ENCODE measurements around the gene KIAA1549.

Gene KIAA1549

DNA sequence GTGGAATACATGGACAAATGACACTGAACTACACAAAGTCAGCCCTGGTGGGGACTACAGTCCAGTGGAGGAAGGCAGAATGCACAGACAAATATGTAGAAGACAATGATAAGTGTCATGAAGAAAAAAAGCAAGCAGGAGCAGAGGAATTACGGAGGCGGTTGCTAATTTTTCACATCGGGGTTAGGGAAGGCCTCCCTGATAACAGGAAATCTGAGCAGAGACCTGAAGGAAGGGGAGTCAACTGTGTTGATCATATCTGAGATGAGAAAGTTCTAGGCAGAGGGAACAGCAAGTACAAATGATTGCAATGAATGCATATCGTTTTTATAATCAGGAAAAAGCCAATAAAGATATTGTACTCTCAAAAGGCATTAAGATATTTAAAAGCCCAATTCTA, 14.0 kb downstream of the KIAA1549 start:
- Histone ChIP-seq H3K9ac (ENCODE audit: low read length) (no peak overlapping the region), H3K4me2 (ENCODE audit: low read length, poor library complexity, severe bottlenecking) (no peak overlapping the region), H3K4me1 (ENCODE audit: control insufficient read depth, insufficient read depth, low read depth, low read length) (peaks cover 6% of the 10 kb centered on the region), H3K27me3 (ENCODE audit: control insufficient read depth in 1 of 2, insufficient read depth in 1 of 2, low read length in 2 of 2) (no peaks in the 10 kb centered on the region), H3K27ac (ENCODE audit: low read length, poor library complexity, severe bottlenecking) (no peak overlapping the region), H2BK15ac (ENCODE audit: low read depth, poor library complexity, severe bottlenecking) (no peak overlapping the region), H2BK120ac (ENCODE audit: low read depth, low read length) (no peak overlapping the region), H3K4ac (ENCODE audit: low read depth in 1 of 2, low read length in 2 of 2) (no peak overlapping the region), H2AFZ (ENCODE audit: low read depth, low read length) (no peak overlapping the region), H3K36me3 (ENCODE audit: control insufficient read depth in 1 of 2, insufficient read depth in 2 of 2, low read depth in 1 of 2, low read length in 2 of 2) (no peaks in the 10 kb centered on the region), H2AK5ac (ENCODE audit: low read length, severe bottlenecking) (no peak overlapping the region), H2BK5ac (ENCODE audit: low read depth, low read length, poor library complexity, severe bottlenecking) (no peak overlapping the region), H2BK12ac (ENCODE audit: low read length in 2 of 2) (no peak overlapping the region), H3K18ac (ENCODE audit: low read depth in 1 of 2, low read length in 2 of 2) (no peak overlapping the region), H3K9me3 (ENCODE audit: control insufficient read depth, low read length) (no peaks in the 10 kb centered on the region), H3K23ac (ENCODE audit: low read length in 2 of 2) (no peak overlapping the region), H3K79me1 (replicated peaks; ENCODE audit: low read length, poor library complexity, severe bottlenecking) (peaks cover 45% of the 10 kb centered on the region), H4K91ac (ENCODE audit: low read length) (no peak overlapping the region), H4K8ac (ENCODE audit: low read length) (no peak overlapping the region), H3K4me3 (ENCODE audit: insufficient read depth in 1 of 2, low read depth in 1 of 2, low read length in 2 of 2) (no peak overlapping the region), H3K14ac (ENCODE audit: low read length in 2 of 2) (no peak overlapping the region)
- no peak for DNase-seq
- WGBS = 79% methylated on average over 3 of the region's 4 CpGs

DNA sequence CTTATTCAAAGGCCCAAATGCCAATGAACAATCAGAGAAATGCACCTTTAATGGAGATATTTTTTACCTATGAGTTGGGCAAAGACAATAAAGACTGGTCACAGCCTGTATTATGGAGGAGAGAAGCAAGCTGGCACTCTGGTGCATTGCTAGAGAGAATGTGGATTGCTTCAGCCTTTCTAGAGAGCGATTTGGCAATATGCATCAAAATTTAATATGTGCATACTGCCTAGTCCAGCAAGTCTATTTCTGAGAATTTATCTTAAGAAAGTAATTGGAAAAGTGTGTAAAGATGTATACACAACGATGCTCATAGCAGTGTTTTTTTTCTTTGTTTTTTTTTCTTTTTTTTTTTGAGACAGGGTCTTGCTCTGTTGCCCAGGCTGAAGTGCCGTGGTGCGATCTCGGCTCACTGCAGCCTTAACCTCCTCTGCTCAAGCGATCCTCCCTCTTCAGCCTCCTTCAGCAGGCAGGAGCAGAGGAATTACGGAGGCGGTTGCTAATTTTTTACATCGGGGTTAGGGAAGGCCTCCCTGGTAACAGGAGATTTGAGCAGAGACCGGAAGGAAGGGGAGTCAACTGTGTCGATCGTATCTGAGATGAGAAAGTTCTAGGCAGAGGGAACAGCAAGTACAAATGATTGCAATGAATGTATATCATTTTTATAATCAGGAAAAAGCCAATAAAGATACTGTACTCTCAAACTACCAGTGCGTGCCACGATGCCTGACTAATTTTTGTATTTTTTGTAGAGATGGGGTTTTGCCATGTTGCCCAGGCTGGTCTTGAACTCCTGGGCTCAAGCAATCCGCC, 16.4 kb downstream of the KIAA1549 start:
- Histone ChIP-seq H2BK15ac (ENCODE audit: low read depth, poor library complexity, severe bottlenecking) (no peak overlapping the region), H3K4me3 (ENCODE audit: insufficient read depth in 1 of 2, low read depth in 1 of 2, low read length in 2 of 2) (no peak overlapping the region), H2AFZ (ENCODE audit: low read depth, low read length) (no peak overlapping the region), H3K27ac (ENCODE audit: low read length, poor library complexity, severe bottlenecking) (no peak overlapping the region), H3K18ac (ENCODE audit: low read depth in 1 of 2, low read length in 2 of 2) (no peak overlapping the region), H3K4me2 (ENCODE audit: low read length, poor library complexity, severe bottlenecking) (no peak overlapping the region), H3K36me3 (ENCODE audit: control insufficient read depth in 1 of 2, insufficient read depth in 2 of 2, low read depth in 1 of 2, low read length in 2 of 2) (no peaks in the 10 kb centered on the region), H2BK120ac (ENCODE audit: low read depth, low read length) (no peak overlapping the region), H4K8ac (ENCODE audit: low read length) (no peak overlapping the region), H3K27me3 (ENCODE audit: control insufficient read depth in 1 of 2, insufficient read depth in 1 of 2, low read length in 2 of 2) (no peaks in the 10 kb centered on the region), H3K9me3 (ENCODE audit: control insufficient read depth, low read length) (no peaks in the 10 kb centered on the region), H3K4me1 (ENCODE audit: control insufficient read depth, insufficient read depth, low read depth, low read length) (peaks cover 6% of the 10 kb centered on the region), H2BK5ac (ENCODE audit: low read depth, low read length, poor library complexity, severe bottlenecking) (no peak overlapping the region), H2BK12ac (ENCODE audit: low read length in 2 of 2) (no peak overlapping the region), H3K79me1 (replicated peaks; ENCODE audit: low read length, poor library complexity, severe bottlenecking) (peaks cover 34% of the 10 kb centered on the region), H3K14ac (ENCODE audit: low read length in 2 of 2) (no peak overlapping the region), H3K23ac (ENCODE audit: low read length in 2 of 2) (no peak overlapping the region), H3K4ac (ENCODE audit: low read depth in 1 of 2, low read length in 2 of 2) (no peak overlapping the region), H2AK5ac (ENCODE audit: low read length, severe bottlenecking) (no peak overlapping the region), H4K91ac (ENCODE audit: low read length) (no peak overlapping the region), H3K9ac (ENCODE audit: low read length) (no peak overlapping the region)
- WGBS = 95% methylated on average over 12 of the region's 15 CpGs
- no peak for DNase-seq

DNA sequence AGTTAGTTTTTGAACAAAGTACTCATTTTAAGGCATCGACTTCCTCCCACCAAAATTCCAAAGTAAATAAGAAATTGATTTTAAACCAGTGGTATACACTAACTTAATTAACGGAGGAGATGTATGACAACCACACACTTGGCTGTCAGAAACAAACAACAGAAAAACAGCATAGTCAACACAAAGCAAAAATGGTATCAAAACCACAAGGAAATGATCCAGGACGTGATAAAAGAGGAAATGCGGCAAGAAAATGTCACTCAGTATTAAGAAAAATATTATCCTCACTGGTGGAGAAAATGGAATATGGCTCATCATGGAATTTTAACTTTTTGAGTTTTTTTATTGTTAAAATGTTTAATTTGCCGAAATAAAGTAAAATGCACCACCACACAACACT, 17.5 kb downstream of the KIAA1549 start:
- no peak overlapping the region for H2BK120ac ChIP-seq (ENCODE audit: low read depth, low read length)
- no peak overlapping the region for H3K4me2 ChIP-seq (ENCODE audit: low read length, poor library complexity, severe bottlenecking)
- peaks cover 6% of the 10 kb centered on the region for H3K4me1 ChIP-seq (ENCODE audit: control insufficient read depth, insufficient read depth, low read depth, low read length)
- no peak overlapping the region for H4K8ac ChIP-seq (ENCODE audit: low read length)
- H3K14ac ChIP-seq (ENCODE audit: low read length in 2 of 2) = no peak overlapping the region
- no peak for DNase-seq
- peaks cover 36% of the 10 kb centered on the region for H3K79me1 ChIP-seq (replicated peaks; ENCODE audit: low read length, poor library complexity, severe bottlenecking)
- no peak overlapping the region for H2AFZ ChIP-seq (ENCODE audit: low read depth, low read length)
- H3K9ac ChIP-seq (ENCODE audit: low read length) = no peak overlapping the region
- no peak overlapping the region for H3K4ac ChIP-seq (ENCODE audit: low read depth in 1 of 2, low read length in 2 of 2)
- H3K18ac ChIP-seq (ENCODE audit: low read depth in 1 of 2, low read length in 2 of 2) = no peak overlapping the region
- H2AK5ac ChIP-seq (ENCODE audit: low read length, severe bottlenecking) = no peak overlapping the region
- H2BK12ac ChIP-seq (ENCODE audit: low read length in 2 of 2) = no peak overlapping the region
- no peaks in the 10 kb centered on the region for H3K27me3 ChIP-seq (ENCODE audit: control insufficient read depth in 1 of 2, insufficient read depth in 1 of 2, low read length in 2 of 2)
- no peaks in the 10 kb centered on the region for H3K9me3 ChIP-seq (ENCODE audit: control insufficient read depth, low read length)
- no peak overlapping the region for H3K4me3 ChIP-seq (ENCODE audit: insufficient read depth in 1 of 2, low read depth in 1 of 2, low read length in 2 of 2)
- no peak overlapping the region for H2BK15ac ChIP-seq (ENCODE audit: low read depth, poor library complexity, severe bottlenecking)
- no peak overlapping the region for H4K91ac ChIP-seq (ENCODE audit: low read length)
- H3K27ac ChIP-seq (ENCODE audit: low read length, poor library complexity, severe bottlenecking) = no peak overlapping the region
- no peak overlapping the region for H2BK5ac ChIP-seq (ENCODE audit: low read depth, low read length, poor library complexity, severe bottlenecking)
- no peaks in the 10 kb centered on the region for H3K36me3 ChIP-seq (ENCODE audit: control insufficient read depth in 1 of 2, insufficient read depth in 2 of 2, low read depth in 1 of 2, low read length in 2 of 2)
- 83% methylated on average over 2 of the region's 5 CpGs for WGBS
- H3K23ac ChIP-seq (ENCODE audit: low read length in 2 of 2) = no peak overlapping the region

DNA sequence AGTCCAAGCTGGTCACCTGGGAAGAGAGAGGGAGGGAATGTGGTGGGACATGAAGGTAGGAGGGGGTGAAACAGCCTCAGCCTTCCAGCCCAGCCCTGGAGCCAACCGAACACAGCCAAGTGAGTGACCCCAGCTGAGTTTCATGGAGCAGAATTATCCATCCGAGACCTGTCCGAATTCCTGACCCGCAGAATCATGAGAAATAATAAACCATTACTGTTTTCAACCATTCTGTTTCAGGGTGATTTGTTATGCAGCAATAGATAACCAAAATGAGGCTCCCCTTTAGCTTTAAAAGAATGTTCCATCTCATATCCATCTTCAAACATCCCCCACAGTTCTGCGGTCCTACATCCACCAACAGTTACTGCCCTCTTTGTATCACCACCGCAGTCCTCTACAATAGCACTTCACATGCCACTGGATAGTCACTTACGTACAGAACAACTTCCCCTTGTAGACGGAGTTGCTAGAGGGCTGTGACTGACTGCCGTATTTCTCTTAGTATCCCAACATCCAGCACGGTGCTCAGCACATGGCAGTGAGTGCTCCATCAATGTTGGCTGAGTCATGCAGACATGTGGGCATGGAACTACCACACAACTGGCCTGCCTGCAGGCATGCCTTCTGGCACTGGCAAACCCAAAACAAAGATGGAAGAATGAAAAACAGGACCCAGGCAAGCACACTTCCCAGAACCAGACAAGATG, 18.5 kb downstream of the KIAA1549 start:
- H3K4me3 ChIP-seq (ENCODE audit: insufficient read depth in 1 of 2, low read depth in 1 of 2, low read length in 2 of 2) = no peak overlapping the region
- no peak overlapping the region for H2BK120ac ChIP-seq (ENCODE audit: low read depth, low read length)
- no peaks in the 10 kb centered on the region for H3K36me3 ChIP-seq (ENCODE audit: control insufficient read depth in 1 of 2, insufficient read depth in 2 of 2, low read depth in 1 of 2, low read length in 2 of 2)
- H2AFZ ChIP-seq (ENCODE audit: low read depth, low read length) = no peak overlapping the region
- 90% methylated on average over 10 of the region's 10 CpGs for WGBS
- no peak overlapping the region for H3K23ac ChIP-seq (ENCODE audit: low read length in 2 of 2)
- no peak for DNase-seq
- no peaks in the 10 kb centered on the region for H3K9me3 ChIP-seq (ENCODE audit: control insufficient read depth, low read length)
- H2BK12ac ChIP-seq (ENCODE audit: low read length in 2 of 2) = no peak overlapping the region
- peaks cover 37% of the 10 kb centered on the region for H3K79me1 ChIP-seq (replicated peaks; ENCODE audit: low read length, poor library complexity, severe bottlenecking)
- H3K14ac ChIP-seq (ENCODE audit: low read length in 2 of 2) = peak overlapping the region in 1 of 2 experiments; percentile 19
- no peak overlapping the region for H3K27ac ChIP-seq (ENCODE audit: low read length, poor library complexity, severe bottlenecking)
- H3K4ac ChIP-seq (ENCODE audit: low read depth in 1 of 2, low read length in 2 of 2) = no peak overlapping the region
- H2AK5ac ChIP-seq (ENCODE audit: low read length, severe bottlenecking) = no peak overlapping the region
- no peak overlapping the region for H4K91ac ChIP-seq (ENCODE audit: low read length)
- H2BK5ac ChIP-seq (ENCODE audit: low read depth, low read length, poor library complexity, severe bottlenecking) = no peak overlapping the region
- H3K4me1 ChIP-seq (ENCODE audit: control insufficient read depth, insufficient read depth, low read depth, low read length) = peaks cover 6% of the 10 kb centered on the region
- no peak overlapping the region for H3K18ac ChIP-seq (ENCODE audit: low read depth in 1 of 2, low read length in 2 of 2)
- H3K9ac ChIP-seq (ENCODE audit: low read length) = no peak overlapping the region
- H3K4me2 ChIP-seq (ENCODE audit: low read length, poor library complexity, severe bottlenecking) = no peak overlapping the region
- no peak overlapping the region for H4K8ac ChIP-seq (ENCODE audit: low read length)
- H3K27me3 ChIP-seq (ENCODE audit: control insufficient read depth in 1 of 2, insufficient read depth in 1 of 2, low read length in 2 of 2) = no peaks in the 10 kb centered on the region
- H2BK15ac ChIP-seq (ENCODE audit: low read depth, poor library complexity, severe bottlenecking) = no peak overlapping the region

All from mesenchymal stem cell (in vitro differentiated cells and primary cell).